GM21825 (cell line): Measurements from ENCODE around the gene MRPL22.
A peak's percentile ranks its signal among the peaks of the same experiment; 100 is the strongest.
"Not testable (repeated sequence)": the region's sequence is repeated elsewhere in the genome, so short reads cannot be mapped to it uniquely, and the experiment has no call there.

ENCODE experiments used
- ATAC-seq: cut with Tn5 transposase; IDR thresholded peaks from one replicate; pipeline ENCODE4 v1.9.1; 2021; ENCODE audit warnings: mild to moderate bottlenecking, moderate library complexity; ENCODE audit not compliant: unreplicated experiment

Gene MRPL22

GRCh38 chr5:154940772-154941620 lies at the start of gene MRPL22:
Gene MRPL22, plus strand, starts transcription at chr5:154941073. Its CDS starts 38 bp downstream, at chr5:154941111.
- peak; percentile 56 for ATAC-seq

GRCh38 chr5:154892369-154892771 lies 48.5 kb upstream of the MRPL22 start:
- ATAC-seq, result no peak

DNA sequence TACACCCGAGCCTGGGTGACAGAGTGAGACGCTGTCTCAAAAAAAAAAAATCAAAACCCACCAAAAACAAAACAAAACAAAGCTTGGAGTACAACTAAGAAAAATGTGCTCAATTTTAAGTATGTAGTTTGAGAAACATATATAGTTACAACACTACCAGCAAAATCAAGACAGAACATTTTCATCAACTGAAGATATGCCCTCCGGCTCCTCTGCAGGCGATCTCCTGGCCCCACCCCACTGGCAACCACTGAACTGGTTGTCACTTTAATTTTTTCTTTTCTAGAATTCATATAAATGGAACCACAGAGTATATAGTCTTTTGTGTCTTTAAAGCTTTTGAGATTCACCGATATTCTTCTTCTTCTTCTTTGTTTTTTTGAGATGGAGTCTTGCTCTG lies 47.5 kb upstream of the MRPL22 start:
- ATAC-seq, result no peak

DNA sequence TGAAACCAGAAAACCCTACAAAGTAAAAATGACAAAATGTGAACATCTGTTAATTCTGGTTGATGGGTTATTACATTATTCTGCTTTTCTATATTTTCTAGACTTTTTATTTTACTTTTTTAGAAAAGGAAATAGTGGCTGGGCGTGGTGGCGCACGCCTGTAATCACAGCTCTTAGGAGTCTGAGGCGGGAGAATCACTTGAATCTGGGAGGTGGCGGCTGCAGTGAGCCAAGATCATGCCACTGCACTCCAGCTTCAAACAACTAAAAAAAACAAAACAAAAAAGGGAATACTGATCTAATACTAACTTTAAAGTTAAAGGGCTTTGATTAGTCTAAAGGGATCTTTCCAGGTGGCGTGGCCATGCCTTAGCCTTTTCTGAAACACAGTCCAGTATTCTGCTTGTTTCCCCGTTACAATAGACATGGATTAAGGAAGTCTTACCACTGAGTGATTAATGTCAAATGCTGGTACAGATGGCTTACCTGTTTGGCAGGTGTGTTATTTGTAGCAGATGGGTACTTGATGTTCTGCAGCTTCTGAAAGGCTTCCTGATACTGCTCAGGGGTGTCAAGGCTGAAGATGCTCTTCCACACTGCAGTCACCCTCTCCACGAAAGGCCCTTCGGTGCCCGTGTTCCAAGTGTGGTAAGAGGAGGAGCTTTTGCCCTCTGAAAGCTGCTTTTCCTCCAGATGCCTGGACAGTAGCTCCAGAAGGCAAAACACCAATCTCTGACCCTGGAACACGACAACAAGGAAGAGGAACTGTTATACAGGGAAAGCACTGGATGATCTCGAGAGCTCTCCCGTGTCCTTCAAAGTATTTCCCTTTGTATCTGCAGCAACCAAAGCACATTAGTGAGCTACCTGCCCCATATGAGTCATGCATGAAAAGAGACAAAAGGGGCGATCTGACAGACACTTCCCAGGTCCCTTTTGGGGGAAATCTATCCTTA lies 45.0 kb upstream of the MRPL22 start:
- ATAC-seq, result no peak

- ATAC-seq, result no peak
Measured at GRCh38 chr5:154896562-154897165, 44.2 kb upstream of the MRPL22 start.

DNA sequence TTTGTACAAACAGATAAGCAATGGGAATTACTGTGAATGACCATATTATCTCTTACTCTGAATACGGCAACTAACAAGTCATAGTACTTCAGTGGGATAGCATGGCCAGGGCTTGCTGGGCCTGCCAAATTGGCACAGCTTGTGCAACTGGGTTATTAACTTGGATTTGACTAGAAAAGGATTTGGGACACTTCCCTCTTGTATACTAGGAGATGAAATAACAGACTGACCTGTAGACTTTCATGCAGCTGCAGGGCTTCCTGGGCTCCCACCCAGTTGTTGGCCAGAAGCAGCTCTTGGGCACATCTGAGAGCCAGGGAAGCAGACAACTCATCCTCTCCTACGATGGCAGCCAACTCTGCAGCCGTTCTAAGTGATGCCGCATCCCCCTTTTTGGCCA lies 42.7 kb upstream of the MRPL22 start:
- ATAC-seq, result no peak

GRCh38 chr5:154899151-154899816 lies 41.6 kb upstream of the MRPL22 start:
- no peak for ATAC-seq

- no peak for ATAC-seq
Measured at GRCh38 chr5:154900066-154900465, 40.8 kb upstream of the MRPL22 start.

- no peak for ATAC-seq
Measured at GRCh38 chr5:154901276-154901675, 39.6 kb upstream of the MRPL22 start.

GRCh38 chr5:154901913-154902312 lies 39.0 kb upstream of the MRPL22 start:
- ATAC-seq, result no peak

GRCh38 chr5:154905601-154906000 lies 35.3 kb upstream of the MRPL22 start:
- ATAC-seq, result not testable (repeated sequence)

GRCh38 chr5:154916874-154917273 lies 24.0 kb upstream of the MRPL22 start:
- no peak for ATAC-seq

- ATAC-seq, result no peak
Measured at GRCh38 chr5:154917757-154918156, 23.1 kb upstream of the MRPL22 start.

DNA sequence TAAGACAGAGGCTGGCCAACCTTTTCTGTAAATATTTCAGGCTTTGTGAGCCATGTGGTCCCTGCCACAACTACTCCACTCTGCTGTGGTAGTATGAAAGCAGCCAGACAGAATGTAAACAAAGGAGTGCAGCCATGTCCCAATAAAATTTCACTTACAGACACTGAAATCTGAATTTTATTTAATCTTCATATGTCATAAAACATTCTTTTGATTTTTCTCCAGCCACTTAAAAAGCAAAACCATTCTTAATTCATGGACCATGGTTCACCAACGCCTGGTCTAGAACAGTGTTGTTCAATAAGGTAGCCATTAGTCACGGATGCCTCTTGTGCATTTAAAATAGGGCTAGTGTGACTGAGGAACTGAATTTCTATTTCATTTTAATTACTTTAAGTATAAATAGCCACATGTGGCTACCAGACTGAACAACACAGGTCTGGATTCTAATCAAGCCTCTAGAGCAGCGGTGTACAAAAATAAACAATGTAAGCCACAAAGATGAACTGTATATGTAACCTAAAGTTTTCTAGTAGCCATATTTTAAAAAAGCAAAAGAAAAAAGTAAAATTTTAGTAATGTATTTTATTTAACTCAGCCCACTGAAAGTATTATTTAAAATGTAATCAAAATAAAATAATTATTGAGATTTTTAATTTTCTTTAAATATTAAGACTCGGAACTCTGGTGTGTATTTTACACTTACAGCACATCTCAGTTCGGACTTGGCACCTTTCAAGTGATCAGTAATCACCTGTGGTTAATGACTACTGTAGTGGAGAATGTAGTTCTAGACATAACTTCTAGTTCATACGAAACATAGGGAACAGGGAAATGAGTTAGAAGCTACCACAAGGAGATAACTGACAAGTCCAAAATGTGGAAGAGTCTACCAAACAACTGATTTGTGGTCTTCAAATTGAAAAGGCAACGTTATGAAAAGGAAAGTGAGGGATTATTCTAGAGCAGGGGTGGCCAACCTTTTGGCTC lies 17.1 kb upstream of the MRPL22 start:
- no peak for ATAC-seq

- ATAC-seq, result no peak
Measured at GRCh38 chr5:154933537-154933936, 7.3 kb upstream of the MRPL22 start.

GRCh38 chr5:154934881-154935280 lies 6.0 kb upstream of the MRPL22 start:
- ATAC-seq, result no peak

GRCh38 chr5:154937186-154937717 lies 3.6 kb upstream of the MRPL22 start:
- ATAC-seq, result no peak

DNA sequence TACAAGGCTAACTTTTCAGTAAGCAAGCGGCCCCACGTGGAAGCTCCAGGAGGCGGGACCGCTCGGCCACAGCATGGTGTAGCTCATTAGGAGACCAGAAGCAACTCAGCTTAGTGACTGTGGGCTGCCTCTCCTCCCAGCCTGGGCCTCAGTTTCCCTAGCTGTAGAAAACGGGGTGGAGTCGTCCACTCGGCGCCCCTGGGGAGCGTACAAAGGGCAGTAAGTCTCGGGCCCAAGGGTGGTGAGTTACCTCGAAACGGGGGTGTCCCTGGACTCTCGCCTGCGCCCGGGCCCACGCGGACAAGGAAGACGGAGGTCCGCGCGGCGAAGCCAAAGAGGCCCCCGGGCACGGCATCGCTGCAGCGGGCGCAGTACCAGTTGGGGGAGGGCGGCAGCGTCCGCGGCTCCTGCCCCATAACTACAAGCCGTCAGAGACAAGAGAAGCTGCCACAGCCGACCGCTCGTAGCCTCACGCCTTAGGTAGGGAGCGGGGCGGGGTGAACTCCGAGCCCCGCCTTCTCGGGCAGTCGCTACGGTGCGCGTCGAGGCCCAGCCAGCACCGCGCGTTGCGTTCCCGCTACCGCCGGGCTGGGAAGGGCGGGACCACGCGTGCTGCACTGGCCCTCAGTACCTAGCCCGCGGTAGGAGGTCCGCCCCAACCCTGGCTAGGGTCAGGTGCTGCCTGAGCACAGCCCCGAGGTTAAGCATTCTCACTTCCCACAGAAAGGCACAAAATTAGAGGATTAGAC lies 3.0 kb upstream of the MRPL22 start, which contains the start of gene GEMIN5:
TSS of gene GEMIN5 (minus strand) at position 494 of the 749 bp plus-strand sequence. CDS start at position 416, 78 bp downstream.
- peak; percentile 84 for ATAC-seq
